ENCODE results near the gene TMEM202. TPM values are rescaled to one million over a fixed set of nuclear protein-coding genes. Genes with fewer than 3 reads are reported as not detected.

The TMEM202 gene
- total RNA-seq, 1 experiment from 2014 or later = not detected

Other genes with a start within 250 kb of the TMEM202 start
- gene GRAMD2A, start 200.5 kb upstream of the TMEM202 start, total RNA-seq (2014; rRNA removed; shearing (Covaris generic); ENCODE audit: low replicate concordance) = not detected in 2 replicates
- 869 and 996 TPM in 2 replicates for gene PKM, start 167.1 kb upstream of the TMEM202 start, total RNA-seq (2014; rRNA removed; shearing (Covaris generic); ENCODE audit: low replicate concordance)
- 73.2 and 82.0 TPM in 2 replicates for gene PARP6, start 125.8 kb upstream of the TMEM202 start, total RNA-seq (2014; rRNA removed; shearing (Covaris generic); ENCODE audit: low replicate concordance)
- gene CELF6, start 78.1 kb upstream of the TMEM202 start, total RNA-seq (2014; rRNA removed; shearing (Covaris generic); ENCODE audit: low replicate concordance) = 4.4 and 4.6 TPM in 2 replicates
- 75.7 and 120 TPM in 2 replicates for gene HEXA, start 22.3 kb upstream of the TMEM202 start, total RNA-seq (2014; rRNA removed; shearing (Covaris generic); ENCODE audit: low replicate concordance)
- gene ARIH1, start 76.0 kb downstream of the TMEM202 start, total RNA-seq (2014; rRNA removed; shearing (Covaris generic); ENCODE audit: low replicate concordance) = 39.1 and 84.1 TPM in 2 replicates